Glomerular endothelial cell (primary cell): ENCODE data around the gene DAB1. TPM values are rescaled to one million over a fixed set of nuclear protein-coding genes. Genes with fewer than 3 reads are reported as not detected.

Experiments used
- DNase-seq: peaks from one replicate; pipeline ENCODE4 v3.0.0-alpha.2; 2011; ENCODE audit warnings: low read depth, low spot score; ENCODE audit errors: extremely low read depth
- total RNA-seq: library from RNA; depleted of rRNA; stranded (reverse); fragments of >200 nt; gene quantifications from 2 replicates; pipeline ENCODE4 v1.2.3, GENCODE V29; 2015

DAB1 gene
- total RNA-seq, 1 donor from 2014 or later: 0.18 TPM

GRCh38 chr1:57190898-57191297 lies 233.0 kb downstream of the DAB1 start:
- no peak for DNase-seq

GRCh38 chr1:57188168-57188567 lies 235.7 kb downstream of the DAB1 start:
- DNase-seq: no peak

GRCh38 chr1:57186455-57186854 lies 237.4 kb downstream of the DAB1 start:
- DNase-seq: no peak

- no peak for DNase-seq
Observed at GRCh38 chr1:57179001-57179400, 244.9 kb downstream of the DAB1 start.

- DNase-seq: no peak
Observed at GRCh38 chr1:57175506-57175905, 248.4 kb downstream of the DAB1 start.

- DNase-seq: no peak
Observed at GRCh38 chr1:57172040-57172439, 251.8 kb downstream of the DAB1 start.

- no peak for DNase-seq
Observed at GRCh38 chr1:57167997-57168396, 255.9 kb downstream of the DAB1 start.

- no peak for DNase-seq
Observed at GRCh38 chr1:57165546-57165945, 258.3 kb downstream of the DAB1 start.

GRCh38 chr1:57164584-57164983 lies 259.3 kb downstream of the DAB1 start:
- DNase-seq: no peak

GRCh38 chr1:57163789-57164188 lies 260.1 kb downstream of the DAB1 start:
- no peak for DNase-seq

- DNase-seq: no peak
Observed at GRCh38 chr1:57163325-57163724, 260.5 kb downstream of the DAB1 start.

GRCh38 chr1:57162607-57163261 lies 261.1 kb downstream of the DAB1 start:
- no peak for DNase-seq

- no peak for DNase-seq
Observed at GRCh38 chr1:57160594-57160993, 263.3 kb downstream of the DAB1 start.

- DNase-seq: no peak
Observed at GRCh38 chr1:57158604-57158998, 265.3 kb downstream of the DAB1 start.

- no peak for DNase-seq
Observed at GRCh38 chr1:57157818-57158603, 265.8 kb downstream of the DAB1 start.

GRCh38 chr1:57156907-57157306 lies 267.0 kb downstream of the DAB1 start:
- no peak for DNase-seq

GRCh38 chr1:57146100-57146499 lies 277.8 kb downstream of the DAB1 start:
- DNase-seq: no peak

- no peak for DNase-seq
Observed at GRCh38 chr1:57142999-57143398, 280.9 kb downstream of the DAB1 start.

GRCh38 chr1:57142169-57142568 lies 281.7 kb downstream of the DAB1 start:
- DNase-seq: no peak

- DNase-seq: no peak
Observed at GRCh38 chr1:57138432-57139078, 285.3 kb downstream of the DAB1 start.

GRCh38 chr1:57137980-57138379 lies 285.9 kb downstream of the DAB1 start:
- no peak for DNase-seq

GRCh38 chr1:57134803-57135202 lies 289.1 kb downstream of the DAB1 start:
- no peak for DNase-seq
